GM12892 (cell line): Measurements from ENCODE around the gene STARD5.

Experiments used
- DNase-seq: peaks from one replicate; pipeline ENCODE4 v3.0.0; 2011; ENCODE audit not compliant: insufficient read length
- FAIRE-seq: peaks from 2 replicates; lab custom pipeline; 2011; peaks lifted over from hg19 to GRCh38; lab: Jason Lieb, UNC
- POLR2A ChIP-seq: IDR thresholded peaks from 2 replicates; pipeline ENCODE4 v1.6.1; 2011; ENCODE audit warnings: low read depth, low read length, control low read depth
- POLR2AphosphoS5 ChIP-seq: IDR thresholded peaks from 2 replicates; pipeline ENCODE4 v1.6.1; 2011; ENCODE audit warnings: low read depth, low read length, control low read depth
- TAF1 ChIP-seq: IDR thresholded peaks from 2 replicates; pipeline ENCODE4 v1.6.1; 2011; ENCODE audit warnings: low read depth, mild to moderate bottlenecking, control low read depth, low read length, borderline replicate concordance

The STARD5 gene

GRCh38 chr15:81274931-81275707 lies 48.8 kb downstream of the STARD5 start:
- no peak for TF ChIP-seq POLR2A
- TF ChIP-seq POLR2AphosphoS5, result no peak
- no peak for TF ChIP-seq TAF1
- FAIRE-seq, result peak; percentile 94
- DNase-seq, result no peak

- no peak for TF ChIP-seq POLR2A
- no peak for TF ChIP-seq POLR2AphosphoS5
- no peak for TF ChIP-seq TAF1
- no peak for DNase-seq
- no peak for FAIRE-seq
These were observed 49.7 kb downstream of the STARD5 start for GRCh38 chr15:81274255-81274654.

- no peak for DNase-seq
- no peak for FAIRE-seq
- TF ChIP-seq POLR2A (no peak), POLR2AphosphoS5 (no peak), TAF1 (no peak)
These were observed 50.1 kb downstream of the STARD5 start for GRCh38 chr15:81273855-81274254.

GRCh38 chr15:81273200-81273599 lies 50.7 kb downstream of the STARD5 start:
- no peak for FAIRE-seq
- TF ChIP-seq POLR2AphosphoS5 (no peak), TAF1 (no peak), POLR2A (no peak)
- DNase-seq, result no peak

- TF ChIP-seq TAF1, result no peak
- no peak for TF ChIP-seq POLR2A
- no peak for TF ChIP-seq POLR2AphosphoS5
- FAIRE-seq, result no peak
- DNase-seq, result no peak
These were observed 51.9 kb downstream of the STARD5 start for GRCh38 chr15:81271761-81272644.

- FAIRE-seq (no peak), DNase-seq (no peak)
- no peak for TF ChIP-seq POLR2AphosphoS5
- no peak for TF ChIP-seq POLR2A
- TF ChIP-seq TAF1, result no peak
These were observed 53.0 kb downstream of the STARD5 start for GRCh38 chr15:81270781-81271491.

- no peak for TF ChIP-seq TAF1
- TF ChIP-seq POLR2A, result no peak
- TF ChIP-seq POLR2AphosphoS5, result no peak
- FAIRE-seq (no peak), DNase-seq (no peak)
These were observed 53.8 kb downstream of the STARD5 start for GRCh38 chr15:81270188-81270587.

- no peak for DNase-seq
- no peak for FAIRE-seq
- no peak for TF ChIP-seq TAF1
- TF ChIP-seq POLR2AphosphoS5, result no peak
- no peak for TF ChIP-seq POLR2A
These were observed 54.9 kb downstream of the STARD5 start for GRCh38 chr15:81268881-81269601.

- TF ChIP-seq POLR2AphosphoS5, result no peak
- no peak for TF ChIP-seq POLR2A
- no peak for TF ChIP-seq TAF1
These were observed 55.6 kb downstream of the STARD5 start for GRCh38 chr15:81268340-81268739.

GRCh38 chr15:81265944-81266775 lies 57.8 kb downstream of the STARD5 start:
- FAIRE-seq (peak; percentile 96), DNase-seq (peak; percentile 46)
- TF ChIP-seq POLR2AphosphoS5 (no peak), TAF1 (no peak), POLR2A (no peak)

More at GRCh38 chr15:81268340-81268739, 55.6 kb downstream of the STARD5 start:
- no peak for DNase-seq
- no peak for FAIRE-seq
